HG03558 (cell line): ENCODE measurements around the gene SMPD2.
"Not testable (repeated sequence)": the region's sequence is repeated elsewhere in the genome, so short reads cannot be mapped to it uniquely, and the experiment has no call there.

Experiments
- ATAC-seq: cut with Tn5 transposase; IDR thresholded peaks from one replicate; pipeline ENCODE4 v1.9.1; 2021; ENCODE audit warnings: moderate number of reproducible peaks; ENCODE audit not compliant: unreplicated experiment; ENCODE audit errors: extremely low read depth

Gene SMPD2

GRCh38 chr6:109458774-109459531, 18.4 kb downstream of the SMPD2 start:
- ATAC-seq, result no peak

- ATAC-seq, result no peak
These were observed 19.8 kb downstream of the SMPD2 start for GRCh38 chr6:109460161-109460829.

- not testable (repeated sequence) for ATAC-seq
These were observed 20.7 kb downstream of the SMPD2 start for GRCh38 chr6:109461205-109461604.

GRCh38 chr6:109461733-109462526, 21.4 kb downstream of the SMPD2 start:
- no peak for ATAC-seq

GRCh38 chr6:109465772-109466171, 25.2 kb downstream of the SMPD2 start:
- ATAC-seq, result no peak

- ATAC-seq, result no peak
These were observed 25.8 kb downstream of the SMPD2 start for GRCh38 chr6:109466212-109466923.

- no peak for ATAC-seq
These were observed 27.2 kb downstream of the SMPD2 start for GRCh38 chr6:109467696-109468095.

GRCh38 chr6:109469591-109470189, 29.2 kb downstream of the SMPD2 start:
- no peak for ATAC-seq

- no peak for ATAC-seq
These were observed 30.7 kb downstream of the SMPD2 start for GRCh38 chr6:109471105-109471810.

- ATAC-seq, result no peak
These were observed 31.8 kb downstream of the SMPD2 start for GRCh38 chr6:109472132-109472995.

- ATAC-seq, result no peak
These were observed 32.6 kb downstream of the SMPD2 start for GRCh38 chr6:109473120-109473519.

- ATAC-seq, result no peak
These were observed 34.5 kb downstream of the SMPD2 start for GRCh38 chr6:109474995-109475394.

GRCh38 chr6:109475625-109476024, 35.1 kb downstream of the SMPD2 start:
- ATAC-seq, result no peak

GRCh38 chr6:109477184-109477583, 36.7 kb downstream of the SMPD2 start:
- ATAC-seq, result no peak

GRCh38 chr6:109477725-109478124, 37.2 kb downstream of the SMPD2 start:
- ATAC-seq, result no peak

GRCh38 chr6:109478222-109478805, 37.8 kb downstream of the SMPD2 start:
- ATAC-seq, result no peak

GRCh38 chr6:109478841-109479624, 38.5 kb downstream of the SMPD2 start:
- ATAC-seq, result no peak
